Posterior vena cava (tissue), 2 donors: ENCODE results near the gene HLA-G. TPM values are rescaled to one million over a fixed set of nuclear protein-coding genes. Genes with fewer than 3 reads are reported as not detected.

ENCODE experiments used
- DNase-seq: peaks from one replicate; pipeline ENCODE4 v3.0.0-alpha.2; 2020; ENCODE audit warnings: low spot score
- intact Hi-C, 2 donors: fragments of 100-400 bp; cut with DNase I; formaldehyde crosslinking; loops; one replicate each; pipeline versions ENCODE4 v1.14.1 to v1.14.2; 2022 to 2023
- total RNA-seq, 2 donors: library from RNA; stranded (reverse); fragmentation: NEBNext Ultra II Directional; extraction: Animal tissue kit (Norgen Biotek cat#: 25700); gene quantifications; one replicate each; pipeline ENCODE4 v1.2.1, GENCODE V29; 2021
- donor health status: DM: yes; HTN: yes; CAD: no.
- donor health status: DM: yes; HTN: yes; CAD: no.

Gene HLA-G
- total RNA-seq, 2 donors from 2014 or later: 0.19 TPM; not detected in 1

- DNase-seq: peak; percentile 45
- intact Hi-C loops: no loop called here
These were observed 13.1 kb upstream of the HLA-G start for GRCh38 chr6:29814379-29815117.

- no peak for DNase-seq
These were observed 12.4 kb upstream of the HLA-G start for GRCh38 chr6:29815118-29815750.

DNA sequence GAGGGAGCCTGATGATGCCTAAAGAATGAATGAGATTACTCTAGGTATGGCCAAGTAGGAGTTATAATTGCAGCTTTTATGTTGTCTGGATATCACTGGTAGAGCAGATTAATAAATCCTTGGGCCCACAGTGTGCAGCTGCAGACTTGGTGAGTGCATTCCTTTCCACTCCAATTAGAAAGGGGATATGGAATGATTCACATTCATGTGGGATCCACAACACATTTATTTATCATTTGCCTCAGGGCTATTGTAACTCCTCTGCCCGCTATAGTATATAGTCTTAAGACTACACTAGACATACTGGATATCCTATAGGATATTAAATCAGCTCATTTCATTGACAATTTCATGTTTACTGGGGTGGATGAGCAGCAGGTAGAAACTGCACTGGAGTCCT lies 11.6 kb upstream of the HLA-G start:
- no peak for DNase-seq
- intact Hi-C loops: no loop called here

More at GRCh38 chr6:29815118-29815750, 12.4 kb upstream of the HLA-G start:
- intact Hi-C loops: no loop called here

DNA sequence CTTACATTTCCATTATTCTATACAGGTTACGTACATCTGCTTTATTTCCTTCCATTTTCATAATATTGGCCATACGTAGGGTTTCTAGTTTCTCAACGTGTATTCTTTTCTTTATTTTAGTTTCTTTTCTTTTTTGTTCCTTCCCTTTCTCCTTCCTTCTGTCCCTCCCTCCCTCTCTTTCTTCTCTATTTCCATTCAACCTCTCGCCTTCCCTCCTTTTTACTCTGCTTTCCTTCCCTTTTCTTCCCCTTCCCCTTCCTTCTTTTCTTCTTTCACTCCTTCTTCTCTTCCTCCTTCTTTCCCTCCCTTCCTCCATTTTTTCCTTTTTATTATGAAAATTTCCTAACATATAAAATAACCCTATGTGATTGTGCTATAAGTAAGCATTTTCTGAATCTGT lies 8.7 kb upstream of the HLA-G start:
- no peak for DNase-seq
- intact Hi-C loops: no loop called here

GRCh38 chr6:29824144-29824543 lies 3.5 kb upstream of the HLA-G start:
- intact Hi-C loops: no loop called here
- no peak for DNase-seq

DNA sequence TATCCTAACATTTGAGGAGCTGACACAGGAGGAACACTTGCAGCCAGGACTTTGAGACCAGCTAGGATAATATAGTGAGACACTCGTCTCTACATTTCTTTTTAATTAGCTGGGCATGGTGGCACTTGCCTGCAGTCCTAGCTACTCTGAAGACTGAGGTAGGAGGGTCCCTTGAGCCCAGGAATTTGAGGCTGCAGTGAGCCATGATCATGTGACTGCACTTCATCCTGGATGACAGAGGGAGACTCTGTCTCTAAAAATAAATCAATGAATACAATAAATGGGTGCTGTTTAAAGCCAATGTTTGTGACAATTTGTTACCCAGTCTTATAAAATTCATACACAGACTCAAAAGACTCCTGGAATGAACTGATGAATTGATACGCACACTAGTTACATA lies 1.8 kb upstream of the HLA-G start:
- intact Hi-C loops: no loop called here

GRCh38 chr6:29826271-29826670 lies 1.4 kb upstream of the HLA-G start:
- intact Hi-C loops: no loop called here
- DNase-seq: no peak

More for the DNA sequence above, 1.8 kb upstream of the HLA-G start:
- no peak for DNase-seq

- intact Hi-C loops: no loop called here
These were observed 809 bp downstream of the HLA-G start for GRCh38 chr6:29828471-29828797.

GRCh38 chr6:29829766-29830165 lies 2.1 kb downstream of the HLA-G start:
- peak; percentile 26 for DNase-seq
- intact Hi-C loops: loop anchor here (5.0 to 10.0 kb wide), 2 partner anchors 85 to 92 kb away; no protein-coding TSS in a partner anchor

More at GRCh38 chr6:29828471-29828797, 809 bp downstream of the HLA-G start:
- peak; percentile 66 for DNase-seq

- intact Hi-C loops: loop anchor here (5.0 to 10.0 kb wide), 2 partner anchors 86 to 93 kb away; no protein-coding TSS in a partner anchor
- DNase-seq: no peak
These were observed 2.8 kb downstream of the HLA-G start for GRCh38 chr6:29830409-29830808.

DNA sequence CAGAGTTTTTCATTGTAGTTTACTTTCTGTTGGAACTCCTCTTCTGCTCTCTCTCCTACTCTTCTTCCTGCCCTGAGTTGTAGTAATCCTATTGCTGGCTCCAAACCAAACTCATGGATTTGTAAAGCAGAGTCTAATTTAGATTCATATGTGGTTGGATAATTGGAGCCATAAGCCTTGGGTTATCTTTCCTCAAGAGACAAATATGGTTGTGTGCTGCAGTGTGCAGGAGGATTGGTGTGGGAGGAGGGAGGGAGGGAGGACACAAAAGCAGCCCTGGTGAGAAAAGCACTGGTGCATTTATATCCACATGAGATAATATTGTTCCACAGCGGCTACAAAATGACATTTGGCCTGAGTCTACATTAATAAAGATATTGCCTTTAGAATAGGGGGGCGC lies 4.2 kb downstream of the HLA-G start:
- intact Hi-C loops: loop anchor here (5.0 to 10.0 kb wide), 2 partner anchors 87 to 94 kb away; no protein-coding TSS in a partner anchor
- DNase-seq: no peak

- peak; percentile 44 for DNase-seq
- intact Hi-C loops: loop anchor here (2.0 to 10.0 kb wide), 4 partner anchors 90 to 902 kb away; no protein-coding TSS in a partner anchor
These were observed 7.2 kb downstream of the HLA-G start for GRCh38 chr6:29834564-29835436.

- intact Hi-C loops: loop anchor here in 1 of 2 donors (5.0 to 10.0 kb wide), 2 partner anchors 95 to 908 kb away; no protein-coding TSS in a partner anchor
These were observed 12.3 kb downstream of the HLA-G start for GRCh38 chr6:29839917-29840316.

DNA sequence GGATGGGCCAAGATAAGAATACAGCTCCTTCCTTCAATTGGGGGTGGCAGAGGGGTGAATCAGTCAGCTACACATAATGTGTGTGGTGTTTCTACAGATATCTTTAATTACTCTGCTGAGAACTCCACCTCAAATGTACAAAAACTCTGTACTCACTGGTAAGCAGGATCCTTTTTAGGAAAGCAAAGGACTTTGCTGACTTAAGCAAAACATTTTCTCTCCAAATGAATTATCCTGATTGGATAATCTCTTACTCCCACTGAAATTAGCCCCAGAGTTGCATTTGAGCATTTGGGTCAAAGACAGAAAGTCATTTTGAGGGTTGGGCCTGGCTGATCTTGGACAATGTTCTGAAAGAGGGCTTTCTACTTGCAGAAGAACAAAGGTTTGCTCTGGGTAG lies 13.4 kb downstream of the HLA-G start:
- no peak for DNase-seq
- intact Hi-C loops: no loop called here

More at GRCh38 chr6:29839917-29840316, 12.3 kb downstream of the HLA-G start:
- no peak for DNase-seq

DNA sequence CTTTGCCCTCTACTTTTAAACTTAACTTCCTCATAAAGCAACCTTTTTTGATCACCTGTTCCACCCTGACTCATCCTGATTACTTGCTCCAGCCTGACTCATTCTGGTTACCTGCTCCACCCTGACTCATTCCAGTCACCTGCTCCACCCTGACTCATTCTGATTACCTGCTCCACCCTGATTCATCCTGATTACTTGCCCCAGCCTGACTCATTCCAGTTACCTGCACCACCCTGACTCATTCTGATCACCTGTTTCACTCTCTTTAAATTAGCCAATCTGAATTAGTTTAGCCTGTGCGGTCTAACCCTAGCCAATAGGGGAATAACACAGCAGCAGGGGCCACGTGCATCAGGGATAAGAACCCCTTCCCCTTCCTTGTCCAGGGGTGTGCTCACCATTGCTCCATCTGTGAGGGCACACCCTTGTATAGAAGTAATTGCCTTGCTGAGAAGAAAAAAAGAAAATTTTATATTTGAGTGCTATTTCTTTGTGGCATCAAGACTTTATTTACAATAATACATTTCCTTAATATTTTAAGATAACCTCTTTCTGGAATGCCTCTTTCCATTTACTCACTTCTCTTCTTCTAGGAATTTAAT lies 17.9 kb downstream of the HLA-G start:
- intact Hi-C loops: no loop called here
- no peak for DNase-seq

- peak; percentile 94 for DNase-seq
These were observed 20.4 kb downstream of the HLA-G start for GRCh38 chr6:29847871-29848630.

GRCh38 chr6:29850011-29850553 lies 22.5 kb downstream of the HLA-G start:
- no peak for DNase-seq

More at GRCh38 chr6:29847871-29848630, 20.4 kb downstream of the HLA-G start:
- intact Hi-C loops: loop anchor here (1.0 kb wide), 2 partner anchors 165 to 166 kb away; no protein-coding TSS in a partner anchor

DNA sequence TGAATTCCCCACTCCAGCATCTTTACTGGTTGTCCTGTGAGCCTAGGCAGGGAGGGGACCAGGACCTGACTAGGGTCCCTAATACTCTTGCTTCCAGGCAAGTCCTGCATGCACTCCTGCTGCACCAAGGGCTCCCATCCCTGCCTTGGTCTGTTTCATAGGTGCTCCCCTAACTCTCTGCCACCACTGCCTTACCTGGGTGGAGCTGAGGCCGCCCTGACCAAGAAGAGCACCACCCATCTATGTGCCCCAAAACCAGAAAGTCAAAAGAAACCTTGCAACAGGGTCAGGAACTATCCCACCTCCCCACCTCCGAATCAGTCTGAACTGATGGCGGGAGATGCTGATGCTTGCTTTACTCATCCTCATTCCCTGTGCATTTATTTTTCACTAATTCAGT lies 23.6 kb downstream of the HLA-G start:
- intact Hi-C loops: no loop called here
- DNase-seq: no peak

More at GRCh38 chr6:29850011-29850553, 22.5 kb downstream of the HLA-G start:
- intact Hi-C loops: no loop called here
